ENCODE results near the gene ABCA3. TPM values are rescaled to one million over a fixed set of nuclear protein-coding genes. Genes with fewer than 3 reads are reported as not detected.

Gene ABCA3
- total and polyA plus RNA-seq, 4 donors, result 197 to 607 (median 411) TPM

DNA sequence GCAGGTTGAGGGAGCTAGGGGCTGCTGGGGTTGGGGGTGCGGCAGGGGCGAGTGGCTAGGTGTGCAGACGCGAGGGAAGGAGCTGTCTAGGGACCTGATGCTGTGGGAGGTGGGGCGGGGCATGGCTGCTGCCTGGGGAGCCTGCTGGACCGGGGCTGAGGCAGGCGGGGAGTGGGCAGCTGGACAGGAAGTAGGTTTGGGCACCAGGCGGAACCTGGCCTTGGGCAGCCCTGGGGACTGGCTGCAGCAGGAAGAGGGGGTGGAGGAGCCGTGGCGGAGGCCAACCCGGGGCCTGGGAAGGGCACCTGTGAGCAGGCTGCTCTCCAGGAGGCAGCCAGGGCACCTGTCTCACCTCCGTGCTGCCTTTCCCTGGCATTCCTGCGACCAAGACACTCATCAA lies 110.2 kb downstream of the ABCA3 start:
- H3K4me3 ChIP-seq, result no peak overlapping the region
- H3K4me1 ChIP-seq (ENCODE audit: control insufficient read depth in 5 of 5, insufficient read depth in 5 of 5, low read length in 5 of 5), result peaks cover 0 to 2% (median 0%) of the 10 kb centered on the region in 5 donors
- peaks cover 0 to 4% (median 0%) of the 10 kb centered on the region in 3 donors for H3K27me3 ChIP-seq (ENCODE audit: control insufficient read depth in 3 of 3, insufficient read depth in 3 of 3, low read length in 2 of 3)
- H3K9ac ChIP-seq (ENCODE audit: insufficient read depth in 1 of 2, low read length in 2 of 2), result no peak overlapping the region
- ATAC-seq (ENCODE audit: insufficient read depth, low FRiP score) (no peak), DNase-seq (no peak)
- peaks cover 3 to 75% (median 31%) of the 10 kb centered on the region in 4 donors for H3K36me3 ChIP-seq (ENCODE audit: control insufficient read depth in 4 of 4, insufficient read depth in 4 of 4, low read length in 4 of 4)
- no peak for TF ChIP-seq CTCF (IDR thresholded peaks at IDR 0.05; ENCODE audit: control extremely low read depth, extremely low read depth)
- H3K9me3 ChIP-seq (ENCODE audit: control insufficient read depth in 4 of 4, insufficient read depth in 3 of 4, low read length in 3 of 4), result peaks cover 0 to 19% (median 0%) of the 10 kb centered on the region in 4 donors
- H3K27ac ChIP-seq (ENCODE audit: low read depth in 1 of 2, low read length in 1 of 2), result no peak overlapping the region
- 87 to 93% methylated on average over 13 of the region's 13 CpGs for WGBS, 2 donors

DNA sequence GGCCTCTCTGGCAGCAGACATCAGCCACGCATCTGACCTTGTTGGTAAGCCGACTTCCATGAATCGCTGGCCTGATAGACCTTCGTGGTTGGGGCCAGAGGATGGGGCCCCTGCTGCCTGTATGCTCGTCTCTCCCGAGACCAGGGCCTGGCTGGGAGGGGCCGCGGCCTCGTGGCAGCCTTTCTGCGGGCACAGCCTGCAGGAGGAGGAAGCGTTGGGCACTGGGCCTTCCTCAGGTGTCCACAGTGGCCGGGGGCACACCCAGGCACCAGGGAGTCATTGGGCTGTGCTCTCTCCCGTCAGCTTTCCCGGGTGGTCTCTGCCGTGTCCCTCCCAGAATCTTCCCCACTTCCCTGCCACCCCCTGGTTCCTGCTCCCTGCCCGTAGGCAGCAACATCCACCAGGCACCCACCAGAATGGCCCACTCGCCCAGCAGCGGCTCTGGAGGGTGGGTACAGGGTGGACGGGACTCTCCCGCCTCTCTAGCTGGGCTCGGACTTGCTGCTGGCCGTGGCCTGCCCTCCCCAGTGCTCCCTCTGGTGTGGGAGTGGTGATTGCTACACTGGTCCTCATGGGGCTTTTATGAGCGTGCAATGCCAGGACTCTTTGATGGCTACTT lies 110.8 kb downstream of the ABCA3 start:
- DNase-seq (no peak), ATAC-seq (ENCODE audit: insufficient read depth, low FRiP score) (no peak)
- H3K27ac ChIP-seq (ENCODE audit: low read depth in 1 of 2, low read length in 1 of 2), result no peak overlapping the region
- H3K4me1 ChIP-seq (ENCODE audit: control insufficient read depth in 5 of 5, insufficient read depth in 5 of 5, low read length in 5 of 5), result peaks cover 0 to 5% (median 3%) of the 10 kb centered on the region in 5 donors
- no peak for TF ChIP-seq CTCF (IDR thresholded peaks at IDR 0.05; ENCODE audit: control extremely low read depth, extremely low read depth)
- H3K4me3 ChIP-seq, result no peak overlapping the region
- no peak overlapping the region for H3K9ac ChIP-seq (ENCODE audit: insufficient read depth in 1 of 2, low read length in 2 of 2)
- 93 to 94% methylated on average over 23 of the region's 23 CpGs for WGBS, 2 donors
- no peaks in the 10 kb centered on the region for H3K27me3 ChIP-seq (ENCODE audit: control insufficient read depth in 3 of 3, insufficient read depth in 3 of 3, low read length in 2 of 3)
- H3K9me3 ChIP-seq (ENCODE audit: control insufficient read depth in 4 of 4, insufficient read depth in 3 of 4, low read length in 3 of 4), result peaks cover 0 to 13% (median 0%) of the 10 kb centered on the region in 4 donors
- H3K36me3 ChIP-seq (ENCODE audit: control insufficient read depth in 4 of 4, insufficient read depth in 4 of 4, low read length in 4 of 4), result peaks cover 3 to 69% (median 28%) of the 10 kb centered on the region in 4 donors

- ATAC-seq (ENCODE audit: insufficient read depth, low FRiP score), result no peak
Measured at GRCh38 chr16:2229091-2229490, 111.4 kb downstream of the ABCA3 start.

More at GRCh38 chr16:2229091-2229490, 111.4 kb downstream of the ABCA3 start:
- no peaks in the 10 kb centered on the region for H3K27me3 ChIP-seq (ENCODE audit: control insufficient read depth in 3 of 3, insufficient read depth in 3 of 3, low read length in 2 of 3)
- no peak for TF ChIP-seq CTCF (IDR thresholded peaks at IDR 0.05; ENCODE audit: control extremely low read depth, extremely low read depth)
- no peak overlapping the region for H3K4me3 ChIP-seq
- H3K9me3 ChIP-seq (ENCODE audit: control insufficient read depth in 4 of 4, insufficient read depth in 3 of 4, low read length in 3 of 4), result peaks cover 0 to 8% (median 0%) of the 10 kb centered on the region in 4 donors
- DNase-seq, result no peak
- H3K27ac ChIP-seq (ENCODE audit: low read depth in 1 of 2, low read length in 1 of 2), result no peak overlapping the region
- no peak overlapping the region for H3K9ac ChIP-seq (ENCODE audit: insufficient read depth in 1 of 2, low read length in 2 of 2)
- peaks cover 0 to 10% (median 6%) of the 10 kb centered on the region in 5 donors for H3K4me1 ChIP-seq (ENCODE audit: control insufficient read depth in 5 of 5, insufficient read depth in 5 of 5, low read length in 5 of 5)
- 91 to 96% methylated on average over 12 of the region's 12 CpGs for WGBS, 2 donors
- peaks cover 3 to 62% (median 27%) of the 10 kb centered on the region in 4 donors for H3K36me3 ChIP-seq (ENCODE audit: control insufficient read depth in 4 of 4, insufficient read depth in 4 of 4, low read length in 4 of 4)

All from lung (tissue), 12 donors.